Progenitor cell of endocrine pancreas (in vitro differentiated cells): ENCODE data around the gene GPR37L1. TPM values are rescaled to one million over a fixed set of nuclear protein-coding genes. Genes with fewer than 3 reads are reported as not detected.

ENCODE experiments used
- DNase-seq: peaks from one replicate; pipeline ENCODE4 v3.0.0; 2021; ENCODE audit warnings: low spot score; ENCODE audit not compliant: unreplicated experiment
- H3K27ac Mint-ChIP-seq: 2 replicates; pipeline ENCODE4 v1.8.0; 2021; ENCODE audit warnings: mild to moderate bottlenecking, moderate library complexity, mixed read lengths
- H3K27me3 Mint-ChIP-seq: 2 replicates; pipeline ENCODE4 v1.8.0; 2021; ENCODE audit warnings: mixed read lengths
- H3K36me3 Mint-ChIP-seq: 2 replicates; pipeline ENCODE4 v1.8.0; 2022; ENCODE audit warnings: mixed read lengths; ENCODE audit not compliant: insufficient read depth
- H3K4me1 Mint-ChIP-seq: 2 replicates; pipeline ENCODE4 v1.8.0; 2021; ENCODE audit warnings: low read depth, mixed read lengths
- H3K4me3 Mint-ChIP-seq: 2 replicates; pipeline ENCODE4 v1.8.0; 2021; ENCODE audit warnings: low read depth, mild to moderate bottlenecking, moderate library complexity, mixed read lengths
- H3K9me3 Mint-ChIP-seq: 2 replicates; pipeline ENCODE4 v1.8.0; 2021; ENCODE audit warnings: low read depth, mixed read lengths
- total RNA-seq: library from RNA; stranded (reverse); gene quantifications from 2 replicates; pipeline ENCODE4 v1.2.1, GENCODE V29; 2021
- TF ChIP-seq, protein P1 (sequence below): fragments of 200-600 bp; sonication (generic); IDR thresholded peaks from one replicate; pipeline ENCODE4 v1.5.0; 2021; ENCODE audit warnings: antibody characterized with exemption, mild to moderate bottlenecking; ENCODE audit not compliant: unreplicated experiment

The GPR37L1 gene
- total RNA-seq, 1 donor from 2014 or later, result not detected

GRCh38 chr1:202130816-202131522 is 8.3 kb downstream of the GPR37L1 start:
- Mint-ChIP-seq H3K9me3 (no peaks in the 10 kb centered on the region), H3K36me3 (peaks cover 3% of the 10 kb centered on the region), H3K4me3 (no peak overlapping the region), H3K27me3 (no peaks in the 10 kb centered on the region), H3K4me1 (peaks cover 1% of the 10 kb centered on the region), H3K27ac (no peak overlapping the region)
- DNase-seq, result no peak
- TF ChIP-seq, protein P1, sequence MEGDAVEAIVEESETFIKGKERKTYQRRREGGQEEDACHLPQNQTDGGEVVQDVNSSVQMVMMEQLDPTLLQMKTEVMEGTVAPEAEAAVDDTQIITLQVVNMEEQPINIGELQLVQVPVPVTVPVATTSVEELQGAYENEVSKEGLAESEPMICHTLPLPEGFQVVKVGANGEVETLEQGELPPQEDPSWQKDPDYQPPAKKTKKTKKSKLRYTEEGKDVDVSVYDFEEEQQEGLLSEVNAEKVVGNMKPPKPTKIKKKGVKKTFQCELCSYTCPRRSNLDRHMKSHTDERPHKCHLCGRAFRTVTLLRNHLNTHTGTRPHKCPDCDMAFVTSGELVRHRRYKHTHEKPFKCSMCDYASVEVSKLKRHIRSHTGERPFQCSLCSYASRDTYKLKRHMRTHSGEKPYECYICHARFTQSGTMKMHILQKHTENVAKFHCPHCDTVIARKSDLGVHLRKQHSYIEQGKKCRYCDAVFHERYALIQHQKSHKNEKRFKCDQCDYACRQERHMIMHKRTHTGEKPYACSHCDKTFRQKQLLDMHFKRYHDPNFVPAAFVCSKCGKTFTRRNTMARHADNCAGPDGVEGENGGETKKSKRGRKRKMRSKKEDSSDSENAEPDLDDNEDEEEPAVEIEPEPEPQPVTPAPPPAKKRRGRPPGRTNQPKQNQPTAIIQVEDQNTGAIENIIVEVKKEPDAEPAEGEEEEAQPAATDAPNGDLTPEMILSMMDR, result no peak

- peaks cover 3% of the 10 kb centered on the region for H3K36me3 Mint-ChIP-seq
- DNase-seq, result no peak
- peaks cover 1% of the 10 kb centered on the region for H3K4me1 Mint-ChIP-seq
- TF ChIP-seq, protein P1, result no peak
- H3K9me3 Mint-ChIP-seq, result no peaks in the 10 kb centered on the region
- H3K27ac Mint-ChIP-seq, result peak overlapping the region; percentile 45
- no peaks in the 10 kb centered on the region for H3K27me3 Mint-ChIP-seq
- H3K4me3 Mint-ChIP-seq, result no peak overlapping the region
Observed at GRCh38 chr1:202131956-202132821, 9.5 kb downstream of the GPR37L1 start.

DNA sequence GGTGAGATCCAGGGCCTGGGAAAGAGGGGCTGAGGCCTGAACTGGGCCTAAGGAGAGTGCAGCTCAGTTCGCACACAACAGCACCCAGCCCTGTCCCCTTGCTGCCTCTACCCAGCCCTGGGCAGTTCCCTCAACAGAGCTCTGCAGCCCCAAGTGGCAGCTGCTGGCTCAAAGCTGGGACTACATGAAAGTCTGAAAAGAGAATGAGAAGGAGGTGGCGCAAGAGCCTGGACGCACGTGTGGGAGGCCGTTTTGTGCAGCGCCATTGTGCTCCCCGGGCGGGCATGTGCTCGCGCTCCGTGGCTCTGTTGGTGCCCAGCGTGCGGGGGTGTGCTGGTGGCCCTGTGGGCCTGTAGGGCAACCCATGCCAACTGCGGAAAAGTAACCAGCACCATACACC is 10.3 kb downstream of the GPR37L1 start:
- no peaks in the 10 kb centered on the region for H3K27me3 Mint-ChIP-seq

GRCh38 chr1:202133496-202133895 is 10.8 kb downstream of the GPR37L1 start:
- Mint-ChIP-seq H3K4me1 (peaks cover 1% of the 10 kb centered on the region), H3K9me3 (no peaks in the 10 kb centered on the region), H3K27ac (no peak overlapping the region), H3K36me3 (peaks cover 3% of the 10 kb centered on the region), H3K4me3 (no peak overlapping the region), H3K27me3 (no peaks in the 10 kb centered on the region)
- no peak for DNase-seq
- TF ChIP-seq, protein P1, result no peak

More for the DNA sequence above, 10.3 kb downstream of the GPR37L1 start:
- Mint-ChIP-seq H3K27ac (no peak overlapping the region), H3K9me3 (no peaks in the 10 kb centered on the region), H3K4me1 (peaks cover 1% of the 10 kb centered on the region), H3K36me3 (peaks cover 3% of the 10 kb centered on the region), H3K4me3 (no peak overlapping the region)
- DNase-seq, result no peak
- TF ChIP-seq, protein P1, result no peak

GRCh38 chr1:202133989-202134388 is 11.3 kb downstream of the GPR37L1 start:
- TF ChIP-seq, protein P1, result no peak
- H3K9me3 Mint-ChIP-seq, result no peaks in the 10 kb centered on the region
- no peak for DNase-seq
- H3K36me3 Mint-ChIP-seq, result peaks cover 3% of the 10 kb centered on the region
- H3K4me1 Mint-ChIP-seq, result peaks cover 1% of the 10 kb centered on the region
- no peaks in the 10 kb centered on the region for H3K27me3 Mint-ChIP-seq
- no peak overlapping the region for H3K27ac Mint-ChIP-seq
- H3K4me3 Mint-ChIP-seq, result no peak overlapping the region
